GM23338 (cell line): ENCODE data around the gene NCKAP5. TPM values are rescaled to one million over a fixed set of nuclear protein-coding genes. Genes with fewer than 3 reads are reported as not detected.

Experiments
- ATAC-seq: fragments of 200-7000 bp; cut with Tn5 transposase; 3 replicates; pipeline ENCODE4 v1.9.1; 2020
- DNase-seq: peaks from one replicate; pipeline ENCODE4 v3.0.0-alpha.2; 2015; ENCODE audit warnings: low spot score
- H2AFZ ChIP-seq: fragments of 200-600 bp; sonication (generic); 2 replicates; pipeline ENCODE4 v1.8.0; 2016; ENCODE audit warnings: antibody characterized with exemption, mild to moderate bottlenecking, moderate library complexity
- H3F3A ChIP-seq: fragments of 200-600 bp; sonication (generic); replicated peaks from 2 replicates; pipeline ENCODE4 v1.8.0; 2017; ENCODE audit warnings: antibody characterized with exemption, mixed run types, low read depth
- H3K27ac ChIP-seq: fragments of 200-600 bp; sonication (generic); 2 replicates; pipeline ENCODE4 v1.6.1; 2016; ENCODE audit warnings: low read depth
- H3K27me3 ChIP-seq: fragments of 200-600 bp; sonication (generic); 2 replicates; pipeline ENCODE4 v1.8.0; 2016; ENCODE audit warnings: mild to moderate bottlenecking, mixed run types, moderate library complexity; ENCODE audit not compliant: insufficient read depth
- H3K36me3 ChIP-seq: fragments of 200-600 bp; sonication (generic); 2 replicates; pipeline ENCODE4 v1.8.0; 2016; ENCODE audit warnings: mild to moderate bottlenecking; ENCODE audit not compliant: insufficient read depth
- H3K4me1 ChIP-seq: fragments of 200-600 bp; sonication (generic); 2 replicates; pipeline ENCODE4 v1.8.0; 2016; ENCODE audit warnings: mild to moderate bottlenecking, moderate library complexity; ENCODE audit not compliant: insufficient read depth
- H3K4me2 ChIP-seq: fragments of 200-600 bp; sonication (generic); 2 replicates; pipeline ENCODE4 v1.7.1; 2017; ENCODE audit warnings: mixed run types
- H3K4me3 ChIP-seq: fragments of 200-600 bp; sonication (generic); 2 replicates; pipeline ENCODE4 v1.6.1; 2016; ENCODE audit warnings: mixed run types
- H3K79me2 ChIP-seq: fragments of 200-600 bp; sonication (generic); replicated peaks from 2 replicates; pipeline ENCODE4 v1.8.0; 2017; ENCODE audit warnings: mild to moderate bottlenecking; ENCODE audit not compliant: insufficient read depth
- H3K9me2 ChIP-seq: fragments of 200-600 bp; sonication (generic); 2 replicates; pipeline ENCODE4 v1.8.0; 2017; ENCODE audit not compliant: insufficient read depth
- H4K20me1 ChIP-seq: fragments of 200-600 bp; sonication (generic); replicated peaks from 2 replicates; pipeline ENCODE4 v1.8.0; 2017; ENCODE audit warnings: mild to moderate bottlenecking; ENCODE audit not compliant: insufficient read depth
- H3K27ac Mint-ChIP-seq: 2 replicates; pipeline ENCODE4 v1.8.0; 2020; ENCODE audit warnings: inconsistent platforms, mild to moderate bottlenecking, moderate library complexity, mixed read lengths
- H3K27me3 Mint-ChIP-seq: 3 replicates; pipeline ENCODE4 v1.8.0; 2022; ENCODE audit warnings: low read depth, mild to moderate bottlenecking, moderate library complexity, mixed read lengths, inconsistent platforms; ENCODE audit not compliant: insufficient read depth, poor library complexity
- H3K36me3 Mint-ChIP-seq: 3 replicates; pipeline ENCODE4 v1.8.0; 2021; ENCODE audit warnings: low read depth, mild to moderate bottlenecking, inconsistent platforms, moderate library complexity, mixed read lengths
- H3K4me1 Mint-ChIP-seq: 3 replicates; pipeline ENCODE4 v1.8.0; 2020; ENCODE audit warnings: mild to moderate bottlenecking, inconsistent platforms, mixed read lengths
- H3K4me3 Mint-ChIP-seq: 3 replicates; pipeline ENCODE4 v1.8.0; 2021; ENCODE audit warnings: moderate library complexity, mild to moderate bottlenecking, inconsistent platforms, mixed read lengths
- H3K9me3 Mint-ChIP-seq: 3 replicates; pipeline ENCODE4 v1.8.0; 2020; ENCODE audit warnings: moderate library complexity, mild to moderate bottlenecking, inconsistent platforms, mixed read lengths
- CREB1 ChIP-seq: fragments of 250-450 bp; sonication (Bioruptor Pico); IDR thresholded peaks from 2 replicates; pipeline ENCODE4 v1.5.0; 2020; ENCODE audit warnings: low read depth, mild to moderate bottlenecking, moderate library complexity
- ETS1 ChIP-seq: IDR thresholded peaks from 2 replicates; pipeline ENCODE4 v1.6.1; 2016; ENCODE audit warnings: antibody characterized with exemption
- EZH2 ChIP-seq: fragments of 200-600 bp; sonication (generic); IDR thresholded peaks from one replicate; pipeline ENCODE4 v1.8.0; 2017; ENCODE audit warnings: antibody characterized with exemption, mild to moderate bottlenecking, low read depth; ENCODE audit not compliant: unreplicated experiment
- EZH2phosphoT487 ChIP-seq: fragments of 200-600 bp; sonication (generic); IDR thresholded peaks from one replicate; pipeline ENCODE4 v1.8.1; 2018; ENCODE audit warnings: antibody characterized with exemption; ENCODE audit not compliant: unreplicated experiment
- NANOG ChIP-seq: IDR thresholded peaks from 2 replicates; pipeline ENCODE4 v1.6.1; 2016; ENCODE audit warnings: antibody characterized with exemption, borderline replicate concordance
- POLR2AphosphoS5 ChIP-seq: IDR thresholded peaks from 2 replicates; pipeline ENCODE4 v1.6.1; 2016; ENCODE audit warnings: antibody characterized with exemption, low read depth
- STAT1 ChIP-seq: IDR thresholded peaks from one replicate; pipeline ENCODE4 v1.6.1; 2016; ENCODE audit warnings: antibody characterized with exemption; ENCODE audit not compliant: unreplicated experiment
- ZNF331 ChIP-seq: fragments of 250-450 bp; sonication (Bioruptor Pico); IDR thresholded peaks from 2 replicates; pipeline ENCODE4 v1.5.0; 2020; ENCODE audit warnings: low read depth, mild to moderate bottlenecking, moderate library complexity
- polyA plus RNA-seq: library from polyadenylated mRNA; unstranded; fragments of >200 nt; fragmentation: Nextera tagmentation; extraction: Ambion mirVana; gene quantifications from 2 replicates; pipeline ENCODE4 v1.2.1, GENCODE V29; 2016
- total RNA-seq: library from RNA; depleted of rRNA; stranded (reverse); fragments of >200 nt; shearing (Covaris generic); gene quantifications from 2 replicates; pipeline ENCODE4 v1.2.3, GENCODE V29; 2014
- TF ChIP-seq, protein P1 (sequence below): IDR thresholded peaks from one replicate; pipeline ENCODE4 v1.6.1; 2018; ENCODE audit warnings: antibody characterized with exemption; ENCODE audit not compliant: unreplicated experiment
- TF ChIP-seq, protein P2 (sequence below), 2 experiments: fragments of 200-600 bp in 1 of 2; sonication (generic) in 1 of 2; conservative IDR thresholded peaks; 2 replicates each; pipeline versions ENCODE4 v1.5.1 to v1.6.1; 2016 to 2017; ENCODE audit warnings: antibody characterized with exemption in 2 of 2, low read depth in 2 of 2, mild to moderate bottlenecking in 2 of 2, moderate library complexity in 1 of 2

NCKAP5 gene
- total and polyA plus RNA-seq, 2 experiments from 2014 or later, result 0.34 to 0.73 TPM

DNA sequence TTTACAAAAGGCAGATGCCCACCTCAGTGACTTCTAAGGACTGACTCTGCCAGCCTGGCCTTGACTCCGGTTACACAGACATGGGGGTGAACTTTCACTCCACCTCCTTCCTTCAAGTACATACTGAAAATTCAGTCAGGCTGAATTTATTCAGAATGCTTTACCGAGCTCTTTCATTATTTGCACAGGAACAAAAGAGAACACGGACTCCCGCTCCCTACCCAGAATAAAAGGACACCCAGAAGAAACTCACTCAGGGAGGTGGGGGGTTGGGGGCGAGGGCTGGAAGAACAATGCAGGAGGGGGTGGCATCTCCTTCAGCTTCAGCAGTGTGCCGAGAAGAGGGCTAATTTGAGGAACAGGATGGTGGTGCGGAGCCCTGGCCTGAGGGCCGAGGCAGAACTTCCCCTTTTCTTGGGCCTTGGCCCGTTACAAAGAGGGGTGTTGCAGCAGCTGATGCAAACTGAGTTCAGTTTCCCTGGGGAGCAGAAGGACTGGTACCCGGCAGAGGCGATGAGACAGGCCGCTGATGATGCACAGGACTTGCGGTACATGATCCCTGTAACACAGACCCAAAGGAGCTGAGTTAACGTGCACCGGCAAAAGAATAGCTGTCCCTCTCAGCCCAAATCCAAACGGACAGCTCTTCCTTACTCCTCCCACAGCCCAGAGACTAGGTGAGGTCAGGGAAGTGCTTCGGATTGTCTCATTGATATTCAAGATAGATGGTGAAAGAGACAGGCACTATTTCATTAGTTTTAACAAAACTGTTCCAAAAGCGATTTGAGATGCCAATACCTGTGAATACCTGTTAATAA, 922.3 kb downstream of the NCKAP5 start:
- Mint-ChIP-seq H3K9me3 (no peaks in the 10 kb centered on the region), H3K27ac (no peak overlapping the region), H3K27me3 (peaks cover 6% of the 10 kb centered on the region), H3K4me3 (no peak overlapping the region), H3K4me1 (peaks cover 24% of the 10 kb centered on the region), H3K36me3 (no peaks in the 10 kb centered on the region)
- peaks cover 9% of the 10 kb centered on the region for H3K4me1 ChIP-seq
- no peaks in the 10 kb centered on the region for H3F3A ChIP-seq
- no peaks in the 10 kb centered on the region for H4K20me1 ChIP-seq
- no peaks in the 10 kb centered on the region for H3K79me2 ChIP-seq
- H3K36me3 ChIP-seq, result no peaks in the 10 kb centered on the region
- DNase-seq (no peak), ATAC-seq (peak; percentile 63)
- peak overlapping the region; percentile 23; the same call in 1 of the 2 replicates for H2AFZ ChIP-seq
- H3K9me2 ChIP-seq, result no peaks in the 10 kb centered on the region
- no peak overlapping the region for H3K4me2 ChIP-seq
- TF ChIP-seq ETS1, result no peak
- no peak for TF ChIP-seq ZNF331 (CRISPR knock-in tag)
- no peak for TF ChIP-seq CREB1 (CRISPR knock-in tag)
- TF ChIP-seq STAT1, result no peak
- no peak overlapping the region for H3K27ac ChIP-seq
- H3K4me3 ChIP-seq, result no peak overlapping the region
- no peaks in the 10 kb centered on the region for H3K27me3 ChIP-seq

GRCh38 chr2:132645176-132645575, 923.1 kb downstream of the NCKAP5 start:
- Histone ChIP-seq H3K9me2 (no peaks in the 10 kb centered on the region), H3K79me2 (no peaks in the 10 kb centered on the region), H3K4me2 (no peak overlapping the region), H3K27ac (no peak overlapping the region), H3K4me3 (no peak overlapping the region), H3F3A (no peaks in the 10 kb centered on the region), H3K36me3 (no peaks in the 10 kb centered on the region), H3K4me1 (peaks cover 9% of the 10 kb centered on the region), H2AFZ (no peak overlapping the region), H4K20me1 (no peaks in the 10 kb centered on the region), H3K27me3 (no peaks in the 10 kb centered on the region)
- no peaks in the 10 kb centered on the region for H3K9me3 Mint-ChIP-seq
- H3K4me1 Mint-ChIP-seq, result peaks cover 24% of the 10 kb centered on the region
- DNase-seq, result no peak
- peaks cover 6% of the 10 kb centered on the region for H3K27me3 Mint-ChIP-seq
- no peaks in the 10 kb centered on the region for H3K36me3 Mint-ChIP-seq
- H3K4me3 Mint-ChIP-seq, result no peak overlapping the region
- no peak overlapping the region for H3K27ac Mint-ChIP-seq
- no peak for ATAC-seq
- TF ChIP-seq NANOG, result no peak
- no peak for TF ChIP-seq EZH2
- no peak for TF ChIP-seq CREB1 (CRISPR knock-in tag)
- no peak for TF ChIP-seq ZNF331 (CRISPR knock-in tag)
- TF ChIP-seq STAT1, result no peak
- no peak for TF ChIP-seq POLR2AphosphoS5
- TF ChIP-seq, protein P1, sequence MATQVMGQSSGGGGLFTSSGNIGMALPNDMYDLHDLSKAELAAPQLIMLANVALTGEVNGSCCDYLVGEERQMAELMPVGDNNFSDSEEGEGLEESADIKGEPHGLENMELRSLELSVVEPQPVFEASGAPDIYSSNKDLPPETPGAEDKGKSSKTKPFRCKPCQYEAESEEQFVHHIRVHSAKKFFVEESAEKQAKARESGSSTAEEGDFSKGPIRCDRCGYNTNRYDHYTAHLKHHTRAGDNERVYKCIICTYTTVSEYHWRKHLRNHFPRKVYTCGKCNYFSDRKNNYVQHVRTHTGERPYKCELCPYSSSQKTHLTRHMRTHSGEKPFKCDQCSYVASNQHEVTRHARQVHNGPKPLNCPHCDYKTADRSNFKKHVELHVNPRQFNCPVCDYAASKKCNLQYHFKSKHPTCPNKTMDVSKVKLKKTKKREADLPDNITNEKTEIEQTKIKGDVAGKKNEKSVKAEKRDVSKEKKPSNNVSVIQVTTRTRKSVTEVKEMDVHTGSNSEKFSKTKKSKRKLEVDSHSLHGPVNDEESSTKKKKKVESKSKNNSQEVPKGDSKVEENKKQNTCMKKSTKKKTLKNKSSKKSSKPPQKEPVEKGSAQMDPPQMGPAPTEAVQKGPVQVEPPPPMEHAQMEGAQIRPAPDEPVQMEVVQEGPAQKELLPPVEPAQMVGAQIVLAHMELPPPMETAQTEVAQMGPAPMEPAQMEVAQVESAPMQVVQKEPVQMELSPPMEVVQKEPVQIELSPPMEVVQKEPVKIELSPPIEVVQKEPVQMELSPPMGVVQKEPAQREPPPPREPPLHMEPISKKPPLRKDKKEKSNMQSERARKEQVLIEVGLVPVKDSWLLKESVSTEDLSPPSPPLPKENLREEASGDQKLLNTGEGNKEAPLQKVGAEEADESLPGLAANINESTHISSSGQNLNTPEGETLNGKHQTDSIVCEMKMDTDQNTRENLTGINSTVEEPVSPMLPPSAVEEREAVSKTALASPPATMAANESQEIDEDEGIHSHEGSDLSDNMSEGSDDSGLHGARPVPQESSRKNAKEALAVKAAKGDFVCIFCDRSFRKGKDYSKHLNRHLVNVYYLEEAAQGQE, result no peak
- no peak for TF ChIP-seq ETS1
- TF ChIP-seq, protein P2, sequence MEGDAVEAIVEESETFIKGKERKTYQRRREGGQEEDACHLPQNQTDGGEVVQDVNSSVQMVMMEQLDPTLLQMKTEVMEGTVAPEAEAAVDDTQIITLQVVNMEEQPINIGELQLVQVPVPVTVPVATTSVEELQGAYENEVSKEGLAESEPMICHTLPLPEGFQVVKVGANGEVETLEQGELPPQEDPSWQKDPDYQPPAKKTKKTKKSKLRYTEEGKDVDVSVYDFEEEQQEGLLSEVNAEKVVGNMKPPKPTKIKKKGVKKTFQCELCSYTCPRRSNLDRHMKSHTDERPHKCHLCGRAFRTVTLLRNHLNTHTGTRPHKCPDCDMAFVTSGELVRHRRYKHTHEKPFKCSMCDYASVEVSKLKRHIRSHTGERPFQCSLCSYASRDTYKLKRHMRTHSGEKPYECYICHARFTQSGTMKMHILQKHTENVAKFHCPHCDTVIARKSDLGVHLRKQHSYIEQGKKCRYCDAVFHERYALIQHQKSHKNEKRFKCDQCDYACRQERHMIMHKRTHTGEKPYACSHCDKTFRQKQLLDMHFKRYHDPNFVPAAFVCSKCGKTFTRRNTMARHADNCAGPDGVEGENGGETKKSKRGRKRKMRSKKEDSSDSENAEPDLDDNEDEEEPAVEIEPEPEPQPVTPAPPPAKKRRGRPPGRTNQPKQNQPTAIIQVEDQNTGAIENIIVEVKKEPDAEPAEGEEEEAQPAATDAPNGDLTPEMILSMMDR (conservative IDR thresholded peaks at IDR 0.05; ENCODE audit: low read depth in 2 of 2), result no peak
- no peak for TF ChIP-seq EZH2phosphoT487
